ENCODE data around the gene GAREM2. TPM values are rescaled to one million over a fixed set of nuclear protein-coding genes. Genes with fewer than 3 reads are reported as not detected.

Gene GAREM2
- polyA plus RNA-seq, 2 of the 4 experiments (the other 2 are of a cell fraction): 5.1 to 5.9 TPM

- ChIA-PET POLR2A (no interaction called here), CTCF (interaction anchor here (0.6 to 9.0 kb wide), 12 partner anchors 10 to 346 kb away, joined by 3 to 44 read pairs (median 4); partner anchors contain the start of genes HADHA and HADHB)
- TF ChIP-seq SREBF2 (IDR thresholded peaks at IDR 0.05): no peak
- peak; percentile 33 to 47; a peak in 4 of 5 replicates for TF ChIP-seq RAD21 (conservative IDR thresholded peaks at IDR 0.05 in 1 of 2, IDR thresholded peaks at IDR 0.05 in 1 of 2)
- TF ChIP-seq SMC3 (IDR thresholded peaks at IDR 0.05): peak; percentile 33; the same call in 1 of the 3 replicates
- TF ChIP-seq CTCF (IDR thresholded peaks at IDR 0.05): peak; percentile 32; the same call in 2 of the 3 replicates
- 85% methylated on average over 9 of the region's 9 CpGs for WGBS (ENCODE audit: missing lambda C conversion rate)
- no peaks in the 10 kb centered on the region for H3K9me3 ChIP-seq
- H3K27ac ChIP-seq: no peak overlapping the region
- no peak overlapping the region for H3K4me3 ChIP-seq
- DNase-seq (ENCODE audit: low read depth in 1 of 2, low spot score in 1 of 2) (peak in 1 of 2 experiments; percentile 25), ATAC-seq (peak in 1 of 2 experiments; percentile 60; a peak in 3 of 6 replicates), FAIRE-seq (no peak)
- H3K4me2 ChIP-seq: no peak overlapping the region
- peaks cover 10% of the 10 kb centered on the region for H3K4me1 ChIP-seq
Observed at GRCh38 chr2:26235089-26235488, 62.2 kb downstream of the GAREM2 start.

GRCh38 chr2:26237868-26238267, 65.0 kb downstream of the GAREM2 start:
- H3K27ac ChIP-seq: no peak overlapping the region
- peaks cover 29% of the 10 kb centered on the region for H3K4me1 ChIP-seq
- TF ChIP-seq ESRRA (IDR thresholded peaks at IDR 0.05; ENCODE audit: borderline replicate concordance, low read length) (no peak), SREBF2 (IDR thresholded peaks at IDR 0.05) (no peak), JUNB (IDR thresholded peaks at IDR 0.05) (no peak), KDM1A (IDR thresholded peaks at IDR 0.05; ENCODE audit: low read depth) (no peak), ZSCAN20 (CRISPR knock-in tag; IDR thresholded peaks at IDR 0.05) (no peak)
- H3K4me3 ChIP-seq: no peak overlapping the region
- H3K4me2 ChIP-seq: no peak overlapping the region
- no peak for ATAC-seq
- no peaks in the 10 kb centered on the region for H3K9me3 ChIP-seq
- ChIA-PET POLR2A (no interaction called here), CTCF (interaction anchor here (1.5 to 3.3 kb wide), 2 partner anchors 53 to 93 kb away, joined by 4 to 13 read pairs; no protein-coding TSS in a partner anchor)
- WGBS (ENCODE audit: missing lambda C conversion rate): 100% methylated on average over 1 of the region's 1 CpG
- no peak for DNase-seq (ENCODE audit: low read depth in 1 of 2, low spot score in 1 of 2)
- no peak for FAIRE-seq

- H3K9me3 ChIP-seq: no peaks in the 10 kb centered on the region
- DNase-seq (ENCODE audit: low read depth in 1 of 2, low spot score in 1 of 2) (no peak), ATAC-seq (no peak), FAIRE-seq (no peak)
- H3K4me2 ChIP-seq: 0 out of 3 replicates have a peak overlapping the region, but pooled peaks have one; percentile 10
- peak; percentile 85 to 89; a peak in 3 of 4 replicates for TF ChIP-seq CEBPB (IDR thresholded peaks at IDR 0.05)
- TF ChIP-seq ELK1 (IDR thresholded peaks at IDR 0.05; ENCODE audit: low read depth, low read length): no peak
- 87% methylated on average over 4 of the region's 4 CpGs for WGBS (ENCODE audit: missing lambda C conversion rate)
- no peak overlapping the region for H3K4me3 ChIP-seq
- no peak overlapping the region for H3K27ac ChIP-seq
- ChIA-PET CTCF (interaction anchor here (1.0 to 3.3 kb wide), 3 partner anchors 39 to 92 kb away, joined by 4 to 13 read pairs (median 4); no protein-coding TSS in a partner anchor), POLR2A (no interaction called here)
- H3K4me1 ChIP-seq: peaks cover 29% of the 10 kb centered on the region
Observed at GRCh38 chr2:26238311-26238958, 65.5 kb downstream of the GAREM2 start.

Other genes with a start within 250 kb of the GAREM2 start
- gene KIF3C, start 190.6 kb upstream of the GAREM2 start, polyA plus RNA-seq (2011; rRNA removed): 17.1 and 20.1 TPM in 2 replicates
- 57.4 to 80.8 TPM (median 77.4 TPM) in 3 replicates for gene KIF3C, start 190.6 kb upstream of the GAREM2 start, polyA plus RNA-seq (2017; fragmentation: RNase III; extraction: RNeasy Plus Mini Kit Qiagen cat#74134 plus additional on column Dnase treatment)
- 332 and 692 TPM in 2 replicates for gene RAB10, start 139.0 kb upstream of the GAREM2 start, polyA plus RNA-seq (2011; rRNA removed)
- gene RAB10, start 139.0 kb upstream of the GAREM2 start, polyA plus RNA-seq (2017; fragmentation: RNase III; extraction: RNeasy Plus Mini Kit Qiagen cat#74134 plus additional on column Dnase treatment): 256 to 289 TPM (median 272 TPM) in 3 replicates
- gene HADHA, start 71.5 kb downstream of the GAREM2 start, polyA plus RNA-seq (2011; rRNA removed): 161 and 174 TPM in 2 replicates
- gene HADHA, start 71.5 kb downstream of the GAREM2 start, polyA plus RNA-seq (2017; fragmentation: RNase III; extraction: RNeasy Plus Mini Kit Qiagen cat#74134 plus additional on column Dnase treatment): 122 to 123 TPM (median 122 TPM) in 3 replicates
- gene HADHB, start 71.9 kb downstream of the GAREM2 start, polyA plus RNA-seq (2011; rRNA removed): 161 and 173 TPM in 2 replicates
- gene HADHB, start 71.9 kb downstream of the GAREM2 start, polyA plus RNA-seq (2017; fragmentation: RNase III; extraction: RNeasy Plus Mini Kit Qiagen cat#74134 plus additional on column Dnase treatment): 93.1 to 102 TPM (median 95.4 TPM) in 3 replicates
- 30.5 and 38.7 TPM in 2 replicates for gene SELENOI, start 173.1 kb downstream of the GAREM2 start, polyA plus RNA-seq (2011; rRNA removed)
- 16.4 to 18.2 TPM (median 17.9 TPM) in 3 replicates for gene SELENOI, start 173.1 kb downstream of the GAREM2 start, polyA plus RNA-seq (2017; fragmentation: RNase III; extraction: RNeasy Plus Mini Kit Qiagen cat#74134 plus additional on column Dnase treatment)
- gene ADGRF3, start 173.7 kb downstream of the GAREM2 start, polyA plus RNA-seq (2011; rRNA removed): 0.21 and 0.22 TPM in 2 replicates
- 0.12 to 0.80 TPM (median 0.38 TPM) in 3 replicates for gene ADGRF3, start 173.7 kb downstream of the GAREM2 start, polyA plus RNA-seq (2017; fragmentation: RNase III; extraction: RNeasy Plus Mini Kit Qiagen cat#74134 plus additional on column Dnase treatment)
- gene DRC1, start 228.8 kb downstream of the GAREM2 start, polyA plus RNA-seq (2011; rRNA removed): 0.16 and 0.39 TPM in 2 replicates
- 0.05 to 0.21 TPM (median 0.07 TPM) in 3 replicates for gene DRC1, start 228.8 kb downstream of the GAREM2 start, polyA plus RNA-seq (2017; fragmentation: RNase III; extraction: RNeasy Plus Mini Kit Qiagen cat#74134 plus additional on column Dnase treatment)

All from A549 (cell line).